Measurements from ENCODE around the gene F11. TPM values are rescaled to one million over a fixed set of nuclear protein-coding genes. Genes with fewer than 3 reads are reported as not detected.

Gene F11
- total and polyA plus RNA-seq, 2 of the 13 experiments (the other 11 are each of a cell fraction or from before 2014, with no cell fraction given), result 35.1 to 58.0 TPM

- TF ChIP-seq, protein P1, sequence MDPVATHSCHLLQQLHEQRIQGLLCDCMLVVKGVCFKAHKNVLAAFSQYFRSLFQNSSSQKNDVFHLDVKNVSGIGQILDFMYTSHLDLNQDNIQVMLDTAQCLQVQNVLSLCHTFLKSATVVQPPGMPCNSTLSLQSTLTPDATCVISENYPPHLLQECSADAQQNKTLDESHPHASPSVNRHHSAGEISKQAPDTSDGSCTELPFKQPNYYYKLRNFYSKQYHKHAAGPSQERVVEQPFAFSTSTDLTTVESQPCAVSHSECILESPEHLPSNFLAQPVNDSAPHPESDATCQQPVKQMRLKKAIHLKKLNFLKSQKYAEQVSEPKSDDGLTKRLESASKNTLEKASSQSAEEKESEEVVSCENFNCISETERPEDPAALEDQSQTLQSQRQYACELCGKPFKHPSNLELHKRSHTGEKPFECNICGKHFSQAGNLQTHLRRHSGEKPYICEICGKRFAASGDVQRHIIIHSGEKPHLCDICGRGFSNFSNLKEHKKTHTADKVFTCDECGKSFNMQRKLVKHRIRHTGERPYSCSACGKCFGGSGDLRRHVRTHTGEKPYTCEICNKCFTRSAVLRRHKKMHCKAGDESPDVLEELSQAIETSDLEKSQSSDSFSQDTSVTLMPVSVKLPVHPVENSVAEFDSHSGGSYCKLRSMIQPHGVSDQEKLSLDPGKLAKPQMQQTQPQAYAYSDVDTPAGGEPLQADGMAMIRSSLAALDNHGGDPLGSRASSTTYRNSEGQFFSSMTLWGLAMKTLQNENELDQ (CRISPR knock-in tag; IDR thresholded peaks at IDR 0.05; ENCODE audit: borderline replicate concordance), result no peak
- TF ChIP-seq ZNF772 (CRISPR knock-in tag; IDR thresholded peaks at IDR 0.05) (peak; percentile 51; the same call in 1 of the 2 replicates), ZNF768 (CRISPR knock-in tag; IDR thresholded peaks at IDR 0.05) (peak; percentile 85; the same call in 1 of the 2 replicates), ZUFSP (CRISPR knock-in tag; IDR thresholded peaks at IDR 0.05; ENCODE audit: borderline replicate concordance) (no peak), ZNF225 (CRISPR knock-in tag; IDR thresholded peaks at IDR 0.05) (peak; percentile 68; the same call in 1 of the 2 replicates), ZNF543 (CRISPR knock-in tag; IDR thresholded peaks at IDR 0.05) (peak; percentile 1; the same call in 1 of the 2 replicates), RXRB (CRISPR knock-in tag; IDR thresholded peaks at IDR 0.05; ENCODE audit: borderline replicate concordance) (no peak), ZNF616 (CRISPR knock-in tag; IDR thresholded peaks at IDR 0.05; ENCODE audit: low read depth) (no peak), TAF1 (CRISPR knock-in tag; IDR thresholded peaks at IDR 0.05) (peak; percentile 50), POLR2A (IDR thresholded peaks at IDR 0.05; ENCODE audit: insufficient read depth in 1 of 2, low read depth in 2 of 2, low read length in 2 of 2) (peak; percentile 55 to 66), SP5 (CRISPR knock-in tag; IDR thresholded peaks at IDR 0.05; ENCODE audit: borderline replicate concordance, low read depth) (peak; percentile 45), ZBTB38 (CRISPR knock-in tag; IDR thresholded peaks at IDR 0.05) (peak; percentile 89), ZMYM3 (CRISPR knock-in tag; IDR thresholded peaks at IDR 0.05) (peak; percentile 70; the same call in 1 of the 2 replicates), PHF8 (CRISPR knock-in tag; IDR thresholded peaks at IDR 0.05) (peak; percentile 32; the same call in 1 of the 2 replicates), HOXD1 (CRISPR knock-in tag; IDR thresholded peaks at IDR 0.05) (peak; percentile 28; the same call in 1 of the 2 replicates), ZFX (CRISPR knock-in tag; IDR thresholded peaks at IDR 0.05; ENCODE audit: low read depth) (peak; percentile 87), BRD4 (CRISPR knock-in tag; IDR thresholded peaks at IDR 0.05) (peak; percentile 46; the same call in 1 of the 2 replicates), ZNF382 (CRISPR knock-in tag; IDR thresholded peaks at IDR 0.05; ENCODE audit: borderline replicate concordance) (no peak), SALL1 (CRISPR knock-in tag; IDR thresholded peaks at IDR 0.05) (peak; percentile 71; the same call in 1 of the 2 replicates), SNRNP70 (IDR thresholded peaks at IDR 0.05; ENCODE audit: low read depth, low read length) (no peak), ZNF747 (CRISPR knock-in tag; IDR thresholded peaks at IDR 0.05; ENCODE audit: borderline replicate concordance) (no peak), ZKSCAN5 (CRISPR knock-in tag; IDR thresholded peaks at IDR 0.05) (peak; percentile 89), ZBTB4 (CRISPR knock-in tag; IDR thresholded peaks at IDR 0.05; ENCODE audit: borderline replicate concordance) (no peak; the same call in 1 of the 2 replicates), PAX8 (CRISPR knock-in tag; IDR thresholded peaks at IDR 0.05; ENCODE audit: borderline replicate concordance) (no peak), ZNF891 (CRISPR knock-in tag; IDR thresholded peaks at IDR 0.05) (no peak), ZNF549 (CRISPR knock-in tag; IDR thresholded peaks at IDR 0.05) (0 out of 2 replicates have a peak, but pooled peaks have one; percentile 26)
Observed at GRCh38 chr4:186260117-186260503, 5.9 kb upstream of the F11 start (continued).

All from HepG2 (cell line).